OCI-LY1 (cell line): Measurements from ENCODE around the gene MT1E.
"Not testable (repeated sequence)": the region's sequence is repeated elsewhere in the genome, so short reads cannot be mapped to it uniquely, and the experiment has no call there.

Experiments used
- H2AFZ ChIP-seq: fragments of 200-600 bp; sonication (generic), shearing (Covaris generic); 2 replicates; pipeline ENCODE4 v1.6.0; 2014; ENCODE audit warnings: antibody characterized with exemption, mild to moderate bottlenecking, low read length
- H3F3A ChIP-seq: fragments of 200-600 bp; sonication (generic), shearing (Covaris generic); 2 replicates; pipeline ENCODE4 v1.6.0; 2014; ENCODE audit warnings: mild to moderate bottlenecking, antibody characterized with exemption, low read length, moderate library complexity; ENCODE audit not compliant: insufficient read depth
- H3K27ac ChIP-seq: fragments of 200-600 bp; sonication (generic); 2 replicates; pipeline ENCODE4 v1.5.1; 2014; ENCODE audit warnings: low read length, mixed run types, mild to moderate bottlenecking, low read depth; ENCODE audit not compliant: poor library complexity, severe bottlenecking
- H3K27me3 ChIP-seq: fragments of 200-600 bp; sonication (generic); 2 replicates; pipeline ENCODE4 v1.6.0; 2014; ENCODE audit warnings: antibody characterized with exemption, mild to moderate bottlenecking, low read length, moderate library complexity; ENCODE audit not compliant: insufficient read depth
- H3K36me3 ChIP-seq: fragments of 200-600 bp; sonication (generic); 2 replicates; pipeline ENCODE4 v1.6.1; 2014; ENCODE audit warnings: mild to moderate bottlenecking, antibody characterized with exemption, low read length, moderate library complexity, mixed read lengths; ENCODE audit not compliant: insufficient read depth
- H3K4me1 ChIP-seq: fragments of 200-600 bp; sonication (generic); 2 replicates; pipeline ENCODE4 v1.5.1; 2014; ENCODE audit warnings: mild to moderate bottlenecking, low read length, moderate library complexity; ENCODE audit not compliant: insufficient read depth, severe bottlenecking
- H3K4me2 ChIP-seq: fragments of 200-600 bp; sonication (generic), shearing (Covaris generic); 2 replicates; pipeline ENCODE4 v1.6.1; 2014; ENCODE audit warnings: low read length
- H3K4me3 ChIP-seq: fragments of 200-600 bp; sonication (generic); 2 replicates; pipeline ENCODE4 v1.5.1; 2014; ENCODE audit warnings: low read length, low read depth, mild to moderate bottlenecking, mixed read lengths; ENCODE audit not compliant: poor library complexity, severe bottlenecking
- H3K79me2 ChIP-seq: fragments of 200-600 bp; shearing (Covaris generic); 2 replicates; pipeline ENCODE4 v1.6.1; 2016; ENCODE audit warnings: mixed run types, low read length, mixed read lengths; ENCODE audit not compliant: insufficient read depth
- H3K9ac ChIP-seq: fragments of 200-600 bp; sonication (generic), shearing (Covaris generic); 2 replicates; pipeline ENCODE4 v1.6.1; 2014; ENCODE audit warnings: mild to moderate bottlenecking, low read length, mixed read lengths
- H3K9me2 ChIP-seq: fragments of 200-600 bp; sonication (generic), shearing (Covaris generic); 2 replicates; pipeline ENCODE4 v1.6.1; 2014; ENCODE audit warnings: low read depth, mild to moderate bottlenecking, low read length, mixed read lengths
- H3K9me3 ChIP-seq: fragments of 200-600 bp; shearing (Covaris generic); 2 replicates; pipeline ENCODE4 v1.6.1; 2014; ENCODE audit warnings: low read length, mixed read lengths
- H4K20me1 ChIP-seq: fragments of 200-600 bp; sonication (generic), shearing (Covaris generic); 2 replicates; pipeline ENCODE4 v1.6.0; 2016; ENCODE audit warnings: mild to moderate bottlenecking, low read length; ENCODE audit not compliant: insufficient read depth
- CTCF ChIP-seq: fragments of 200-600 bp; sonication (generic), shearing (Covaris generic); IDR thresholded peaks from 2 replicates; pipeline ENCODE4 v1.5.1; 2017; ENCODE audit warnings: mild to moderate bottlenecking, antibody characterized with exemption, low read length, moderate library complexity, mixed read lengths
- EZH2 ChIP-seq: fragments of 200-600 bp; sonication (generic), shearing (Covaris generic); IDR thresholded peaks from 2 replicates; pipeline ENCODE4 v1.8.0; 2017; ENCODE audit warnings: borderline replicate concordance, mixed run types, mild to moderate bottlenecking, antibody characterized with exemption, low read length, moderate library complexity, mixed read lengths

Gene MT1E

GRCh38 chr16:56580391-56581048 is 45.1 kb upstream of the MT1E start:
- Histone ChIP-seq H3K4me2 (no peak overlapping the region), H3K4me1 (no peaks in the 10 kb centered on the region), H4K20me1 (no peaks in the 10 kb centered on the region), H3K36me3 (no peaks in the 10 kb centered on the region), H2AFZ (no peak overlapping the region), H3K9me3 (no peaks in the 10 kb centered on the region), H3K27me3 (no peaks in the 10 kb centered on the region), H3K27ac (no peak overlapping the region), H3F3A (0 out of 2 replicates have a peak, but pooled peaks cover 5% of the 10 kb centered on the region), H3K79me2 (no peaks in the 10 kb centered on the region), H3K9ac (no peak overlapping the region), H3K9me2 (no peaks in the 10 kb centered on the region), H3K4me3 (no peak overlapping the region)
- TF ChIP-seq EZH2: no peak
- TF ChIP-seq CTCF: no peak

GRCh38 chr16:56582911-56583310 is 42.7 kb upstream of the MT1E start:
- H3K27me3 ChIP-seq, H2AFZ ChIP-seq, H3K9me3 ChIP-seq: not testable (repeated sequence)

GRCh38 chr16:56583351-56584168 is 42.0 kb upstream of the MT1E start:
- no peak overlapping the region for H3K4me3 ChIP-seq
- no peak overlapping the region for H3K9ac ChIP-seq
- H3K4me1 ChIP-seq: no peaks in the 10 kb centered on the region
- no peaks in the 10 kb centered on the region for H4K20me1 ChIP-seq
- no peaks in the 10 kb centered on the region for H3K9me2 ChIP-seq
- no peak for TF ChIP-seq EZH2
- no peak for TF ChIP-seq CTCF
- no peak overlapping the region for H3K27ac ChIP-seq
- H3F3A ChIP-seq: 0 out of 2 replicates have a peak, but pooled peaks cover 4% of the 10 kb centered on the region
- H2AFZ ChIP-seq: no peak overlapping the region
- H3K79me2 ChIP-seq: no peaks in the 10 kb centered on the region
- H3K27me3 ChIP-seq: no peaks in the 10 kb centered on the region
- H3K4me2 ChIP-seq: no peak overlapping the region
- no peaks in the 10 kb centered on the region for H3K9me3 ChIP-seq
- H3K36me3 ChIP-seq: no peaks in the 10 kb centered on the region

More at GRCh38 chr16:56582911-56583310, 42.7 kb upstream of the MT1E start:
- not testable (repeated sequence) for H3K9ac ChIP-seq, H3K4me1 ChIP-seq, H3K36me3 ChIP-seq, H3F3A ChIP-seq, H3K27ac ChIP-seq, H3K79me2 ChIP-seq, H4K20me1 ChIP-seq, H3K4me2 ChIP-seq, H3K4me3 ChIP-seq, H3K9me2 ChIP-seq
